GM12874 (cell line): ENCODE results near the gene DUSP16.

Experiments used
- CTCF ChIP-seq: IDR thresholded peaks from 2 replicates; pipeline ENCODE4 v1.5.1; 2011; ENCODE audit warnings: low read depth, mild to moderate bottlenecking, control low read depth, low read length, moderate library complexity; ENCODE audit not compliant: insufficient read depth

DUSP16 gene

GRCh38 chr12:12604740-12605139, 42.1 kb upstream of the DUSP16 start:
- no peak for TF ChIP-seq CTCF

GRCh38 chr12:12600659-12601058, 38.0 kb upstream of the DUSP16 start:
- TF ChIP-seq CTCF, result no peak

- TF ChIP-seq CTCF, result no peak
Measured at GRCh38 chr12:12599750-12600643, 37.3 kb upstream of the DUSP16 start.

- TF ChIP-seq CTCF, result no peak
Measured at GRCh38 chr12:12598864-12599263, 36.2 kb upstream of the DUSP16 start.

- TF ChIP-seq CTCF, result no peak
Measured at GRCh38 chr12:12592930-12593329, 30.3 kb upstream of the DUSP16 start.

GRCh38 chr12:12590961-12591360, 28.3 kb upstream of the DUSP16 start:
- TF ChIP-seq CTCF, result no peak

- TF ChIP-seq CTCF, result no peak
Measured at GRCh38 chr12:12587878-12588277, 25.2 kb upstream of the DUSP16 start.
